H1 (cell line): ENCODE measurements around the gene SMARCA4. TPM values are rescaled to one million over a fixed set of nuclear protein-coding genes. Genes with fewer than 3 reads are reported as not detected.

Experiments used
- CTCF ChIA-PET: fragments of 300-600 bp; sonication (Branson Sonifier 250); formaldehyde crosslinking; loops from one replicate; lab custom pipeline; 2021; ENCODE audit not compliant: partially characterized antibody; lab: Charles Lee
- POLR2A ChIA-PET: fragments of 300-600 bp; sonication (Branson Sonifier 250); formaldehyde crosslinking; loops from one replicate; lab custom pipeline; 2021; ENCODE audit warnings: inconsistent platforms; ENCODE audit not compliant: partially characterized antibody; lab: Charles Lee
- DNase-seq, 2 experiments: peaks; one replicate each; pipeline versions ENCODE4 v3.0.0 to v3.0.0-alpha.2; 2010 to 2022; ENCODE audit warnings: low spot score in 2 of 2, low read depth in 1 of 2, mixed read lengths in 1 of 2
- FAIRE-seq: peaks from 2 replicates; lab custom pipeline; 2011; peaks lifted over from hg19 to GRCh38; lab: Jason Lieb, UNC
- H2AFZ ChIP-seq: 2 replicates; pipeline ENCODE4 v1.8.1; 2012; ENCODE audit warnings: low read length, inconsistent platforms
- H2AK5ac ChIP-seq: 2 replicates; pipeline ENCODE4 v1.6.1; 2013; ENCODE audit warnings: low read depth, low read length
- H2BK120ac ChIP-seq: replicated peaks from 2 replicates; pipeline ENCODE3; 2013; ENCODE audit warnings: low read depth, low read length, inconsistent platforms
- H2BK12ac ChIP-seq: 2 replicates; pipeline ENCODE4 v1.6.1; 2013; ENCODE audit warnings: low read depth, low read length
- H2BK15ac ChIP-seq: 2 replicates; pipeline ENCODE4 v1.6.1; 2013; ENCODE audit warnings: low read length
- H2BK20ac ChIP-seq: 2 replicates; pipeline ENCODE4 v1.6.1; 2013; ENCODE audit warnings: low read length
- H2BK5ac ChIP-seq: 2 replicates; pipeline ENCODE4 v1.6.1; 2013; ENCODE audit warnings: low read depth, low read length
- H3K14ac ChIP-seq: 2 replicates; pipeline ENCODE4 v1.6.1; 2013; ENCODE audit warnings: inconsistent platforms; ENCODE audit not compliant: insufficient read length
- H3K18ac ChIP-seq: 2 replicates; pipeline ENCODE4 v1.6.1; 2013; ENCODE audit warnings: low read length; ENCODE audit errors: extremely low read depth
- H3K23ac ChIP-seq: 2 replicates; pipeline ENCODE4 v1.6.1; 2013; ENCODE audit warnings: inconsistent platforms; ENCODE audit not compliant: insufficient read length
- H3K23me2 ChIP-seq: 2 replicates; pipeline ENCODE4 v1.6.1; 2013; ENCODE audit warnings: low read depth, low read length
- H3K27ac ChIP-seq: 2 replicates; pipeline ENCODE4 v1.6.1; 2011; ENCODE audit warnings: low read depth, low read length, inconsistent platforms
- H3K27me3 ChIP-seq, 4 experiments: replicated peaks in 1 of 4; 1 replicate in 1 of 4; 2 replicates in 3 of 4; pipeline versions ENCODE4 v1.6.1 to v1.8.1; 2011 to 2013; ENCODE audit warnings: low read length in 3 of 4, mild to moderate bottlenecking in 3 of 4, inconsistent platforms in 2 of 4, mixed read lengths in 2 of 4, moderate library complexity in 1 of 4; ENCODE audit not compliant: control insufficient read depth in 3 of 4, insufficient read depth in 3 of 4; ENCODE audit errors: extremely low read depth in 1 of 4
- H3K36me3 ChIP-seq, 4 experiments: 2 replicates each; pipeline versions ENCODE4 v1.6.1 to v1.8.1; 2011 to 2013; ENCODE audit warnings: mild to moderate bottlenecking in 4 of 4, low read length in 3 of 4, moderate library complexity in 2 of 4, control low read depth in 1 of 4, inconsistent platforms in 1 of 4; ENCODE audit not compliant: insufficient read depth in 4 of 4, control insufficient read depth in 2 of 4
- H3K4ac ChIP-seq: replicated peaks from 2 replicates; pipeline ENCODE3; 2013; ENCODE audit warnings: low read length, low read depth, mixed read lengths, inconsistent platforms; ENCODE audit not compliant: insufficient read length
- H3K4me1 ChIP-seq, 4 experiments: replicated peaks in 1 of 4; 1 replicate in 1 of 4; 2 replicates in 3 of 4; pipeline versions ENCODE4 v1.6.1 to v1.8.1; 2011 to 2013; ENCODE audit warnings: low read length in 3 of 4, inconsistent platforms in 2 of 4, mixed read lengths in 1 of 4; ENCODE audit not compliant: insufficient read depth in 4 of 4, control insufficient read depth in 3 of 4
- H3K4me2 ChIP-seq, 2 experiments: 2 replicates each; pipeline versions ENCODE4 v1.6.1 to v1.8.1; 2011 to 2013; ENCODE audit warnings: low read depth in 2 of 2, low read length in 2 of 2, control low read depth in 1 of 2, inconsistent platforms in 1 of 2, mild to moderate bottlenecking in 1 of 2; ENCODE audit not compliant: insufficient read depth in 1 of 2
- H3K4me3 ChIP-seq, 4 experiments: fragments of 200-600, 300-600 bp in 1 of 4; sonication (generic), shearing (Covaris generic), sonication (Bioruptor Twin) in 1 of 4; 2 replicates each; pipeline versions ENCODE4 v1.5.1 to v1.8.1; 2011 to 2016; ENCODE audit warnings: low read length in 4 of 4, low read depth in 3 of 4, control low read depth in 2 of 4, inconsistent platforms in 2 of 4, mild to moderate bottlenecking in 2 of 4, mixed read lengths in 1 of 4, moderate library complexity in 1 of 4; ENCODE audit not compliant: insufficient read depth in 2 of 4; ENCODE audit errors: extremely low read depth in 1 of 4
- H3K56ac ChIP-seq: replicated peaks from 2 replicates; pipeline ENCODE3; 2013; ENCODE audit warnings: low read depth, mild to moderate bottlenecking, mixed read lengths, low read length, inconsistent platforms; ENCODE audit not compliant: insufficient read length
- H3K79me1 ChIP-seq: 2 replicates; pipeline ENCODE4 v1.6.1; 2013; ENCODE audit warnings: low read depth, low read length, control low read depth
- H3K79me2 ChIP-seq, 2 experiments: 2 replicates each; pipeline versions ENCODE4 v1.6.1 to v1.8.1; 2012 to 2013; ENCODE audit warnings: low read length in 2 of 2, mild to moderate bottlenecking in 2 of 2, inconsistent platforms in 1 of 2; ENCODE audit not compliant: insufficient read depth in 2 of 2, control insufficient read depth in 1 of 2
- H3K9ac ChIP-seq, 4 experiments: replicated peaks in 1 of 4; 1 replicate in 1 of 4; 2 replicates in 3 of 4; pipeline versions ENCODE4 v1.6.1 to v1.8.1; 2011 to 2013; ENCODE audit warnings: low read depth in 3 of 4, low read length in 3 of 4, control low read depth in 2 of 4, mild to moderate bottlenecking in 2 of 4, moderate library complexity in 2 of 4, inconsistent platforms in 1 of 4; ENCODE audit errors: extremely low read depth in 1 of 4
- H3K9me3 ChIP-seq, 2 experiments: 2 replicates each; pipeline versions ENCODE4 v1.6.1 to v1.8.1; 2012 to 2013; ENCODE audit warnings: mild to moderate bottlenecking in 2 of 2, moderate library complexity in 2 of 2, control low read depth in 1 of 2, inconsistent platforms in 1 of 2, low read depth in 1 of 2, low read length in 1 of 2, mixed read lengths in 1 of 2; ENCODE audit not compliant: insufficient read depth in 2 of 2
- H4K20me1 ChIP-seq, 2 experiments: replicated peaks in 1 of 2; 2 replicates each; pipeline versions ENCODE3 to v1.8.1; 2011 to 2013; ENCODE audit warnings: inconsistent platforms in 2 of 2, low read length in 2 of 2, mild to moderate bottlenecking in 1 of 2; ENCODE audit not compliant: insufficient read depth in 2 of 2, control insufficient read depth in 1 of 2
- H4K5ac ChIP-seq: 2 replicates; pipeline ENCODE4 v1.6.1; 2013; ENCODE audit warnings: low read length, low read depth, mixed read lengths, inconsistent platforms; ENCODE audit not compliant: insufficient read length
- H4K8ac ChIP-seq: 2 replicates; pipeline ENCODE4 v1.8.0; 2013; ENCODE audit warnings: mild to moderate bottlenecking, moderate library complexity, low read length, inconsistent platforms; ENCODE audit not compliant: insufficient read depth; ENCODE audit errors: extremely low read depth
- H4K91ac ChIP-seq: replicated peaks from 2 replicates; pipeline ENCODE3; 2013; ENCODE audit warnings: low read length, mixed read lengths, inconsistent platforms; ENCODE audit not compliant: insufficient read length
- CEBPB ChIP-seq: IDR thresholded peaks from 2 replicates; pipeline ENCODE4 v1.6.1; 2012; ENCODE audit warnings: low read depth, low read length
- EZH2 ChIP-seq: fragments of 200-600 bp; sonication (generic); IDR thresholded peaks from 2 replicates; pipeline ENCODE4 v1.7.1; 2012; ENCODE audit warnings: low read depth, mild to moderate bottlenecking, moderate library complexity, low read length, inconsistent platforms; ENCODE audit not compliant: severe bottlenecking
- PHF8 ChIP-seq: fragments of 200-600 bp; sonication (generic); conservative IDR thresholded peaks from 2 replicates; pipeline ENCODE4 v1.7.1; 2012; ENCODE audit warnings: low read depth, mild to moderate bottlenecking, inconsistent platforms, low read length, moderate library complexity
- POLR2AphosphoS5 ChIP-seq: IDR thresholded peaks from 2 replicates; pipeline ENCODE4 v1.6.1; 2011; ENCODE audit warnings: low read depth, low read length
- WGBS, 2 experiments: shearing (Covaris generic) in 1 of 2; methylation state at CpG; one replicate each; pipeline versions ENCODE4 v1.1.6 to v1.1.7; 2013 to 2015; ENCODE audit warnings: low lambda C conversion rate in 2 of 2, mixed read lengths in 2 of 2, inconsistent platforms in 1 of 2, low coverage in 1 of 2, missing lambda C conversion rate in 1 of 2; ENCODE audit not compliant: insufficient replicate concordance in 2 of 2, insufficient coverage in 1 of 2, insufficient read length in 1 of 2; ENCODE audit errors: extremely low coverage in 1 of 2, missing lambda C conversion rate in 1 of 2; 5-methylcytosine and 5-hydroxymethylcytosine counted together
- polyA plus RNA-seq, 7 experiments: library from polyadenylated mRNA; depleted of rRNA in 3 of 7; stranded (reverse) in 5 of 7; unstranded in 2 of 7; fragments of >200 nt in 5 of 7; fragments of 200-250 nt in 2 of 7; gene quantifications; 1 replicate in 5 of 7; 2 replicates in 1 of 7; 4 replicates in 1 of 7; pipeline versions ENCODE4 v1.2.1 to v1.2.3, GENCODE V29; 2011 to 2013; ENCODE audit warnings: missing spikeins in 2 of 7, mixed read lengths in 2 of 7
- total RNA-seq: library from RNA; stranded (reverse); fragmentation: NEBNext Ultra II Directional; extraction: Animal tissue kit (Norgen Biotek cat#: 25700); gene quantifications from 2 replicates; pipeline ENCODE4 v1.2.1, GENCODE V29; 2021
- TF ChIP-seq, protein P1 (sequence below): IDR thresholded peaks from 2 replicates; pipeline ENCODE4 v1.6.1; 2011; ENCODE audit warnings: low read length, improper control_type of control experiment

The SMARCA4 gene
- total and polyA plus RNA-seq, 2 of the 8 experiments (the other 6 are each of a cell fraction or from before 2014, with no cell fraction given), result 86.4 to 263 TPM

GRCh38 chr19:11093689-11094238 is 132.9 kb downstream of the SMARCA4 start:
- Histone ChIP-seq H3K4me1 (peaks cover 4 to 7% (median 7%) of the 10 kb centered on the region in 4 experiments), H3K4me3 (no peak overlapping the region), H2BK5ac (peak overlapping the region; percentile 4; the same call in 1 of the 2 replicates), H4K91ac (no peak overlapping the region), H3K9ac (no peak overlapping the region), H3K27ac (no peak overlapping the region), H3K4me2 (peak overlapping the region; percentile 9 to 29; a peak in 1 of 4 replicates), H4K8ac (no peak overlapping the region), H4K20me1 (peaks cover 35 to 48% of the 10 kb centered on the region in 2 experiments), H2AK5ac (0 out of 2 replicates have a peak overlapping the region, but pooled peaks have one; percentile 3), H3K23me2 (peaks cover 7% of the 10 kb centered on the region), H3K18ac (no peak overlapping the region), H2BK15ac (no peak overlapping the region), H3K36me3 (peaks cover 11 to 75% (median 24%) of the 10 kb centered on the region in 4 experiments; a peak in 7 of 8 replicates), H3K27me3 (no peaks in the 10 kb centered on the region), H3K79me2 (peaks cover 54 to 84% of the 10 kb centered on the region in 2 experiments), H3K14ac (no peak overlapping the region), H3K79me1 (peaks cover 7% of the 10 kb centered on the region), H3K4ac (no peak overlapping the region), H2BK20ac (no peak overlapping the region), H2AFZ (no peak overlapping the region), H2BK12ac (no peak overlapping the region), H2BK120ac (no peak overlapping the region), H3K9me3 (no peaks in the 10 kb centered on the region), H3K23ac (no peak overlapping the region), H3K56ac (no peak overlapping the region), H4K5ac (no peak overlapping the region)
- CTCF ChIA-PET, result interaction anchor here (0.6 to 1.5 kb wide), 6 partner anchors 32 to 449 kb away, joined by 3 to 4 read pairs (median 3); no protein-coding TSS in a partner anchor
- 89% methylated on average over 15 of the region's 15 CpGs; no CpG with 5 or more reads in 1 of the 2 experiments for WGBS, 2 experiments
- POLR2A ChIA-PET, result interaction anchor here (0.6 to 1.5 kb wide), 4 partner anchors 21 to 157 kb away, joined by 3 to 4 read pairs (median 3); no protein-coding TSS in a partner anchor
- FAIRE-seq (no peak), DNase-seq (no peak)
- TF ChIP-seq, protein P1, sequence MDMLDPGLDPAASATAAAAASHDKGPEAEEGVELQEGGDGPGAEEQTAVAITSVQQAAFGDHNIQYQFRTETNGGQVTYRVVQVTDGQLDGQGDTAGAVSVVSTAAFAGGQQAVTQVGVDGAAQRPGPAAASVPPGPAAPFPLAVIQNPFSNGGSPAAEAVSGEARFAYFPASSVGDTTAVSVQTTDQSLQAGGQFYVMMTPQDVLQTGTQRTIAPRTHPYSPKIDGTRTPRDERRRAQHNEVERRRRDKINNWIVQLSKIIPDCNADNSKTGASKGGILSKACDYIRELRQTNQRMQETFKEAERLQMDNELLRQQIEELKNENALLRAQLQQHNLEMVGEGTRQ, result no peak
- TF ChIP-seq EZH2, result no peak
- no peak for TF ChIP-seq CEBPB
- TF ChIP-seq PHF8, result no peak
- peak; percentile 43; the same call in 1 of the 2 replicates for TF ChIP-seq POLR2AphosphoS5
